HG03139 (cell line): ENCODE measurements around the gene SF3B1.
"Not testable (repeated sequence)": the region's sequence is repeated elsewhere in the genome, so short reads cannot be mapped to it uniquely, and the experiment has no call there.

Source experiments
- ATAC-seq: cut with Tn5 transposase; IDR thresholded peaks from one replicate; pipeline ENCODE4 v1.9.1; 2021; ENCODE audit not compliant: unreplicated experiment

Gene SF3B1

GRCh38 chr2:197383825-197384224, 51.0 kb downstream of the SF3B1 start:
- no peak for ATAC-seq

GRCh38 chr2:197381641-197382040, 53.2 kb downstream of the SF3B1 start:
- ATAC-seq: no peak

GRCh38 chr2:197379918-197380309, 54.9 kb downstream of the SF3B1 start:
- ATAC-seq: not testable (repeated sequence)

- not testable (repeated sequence) for ATAC-seq
Measured at GRCh38 chr2:197379308-197379917, 55.4 kb downstream of the SF3B1 start.

GRCh38 chr2:197378494-197379307, 56.1 kb downstream of the SF3B1 start:
- no peak for ATAC-seq

GRCh38 chr2:197378086-197378485, 56.7 kb downstream of the SF3B1 start:
- no peak for ATAC-seq

- no peak for ATAC-seq
Measured at GRCh38 chr2:197377670-197378069, 57.2 kb downstream of the SF3B1 start.

- no peak for ATAC-seq
Measured at GRCh38 chr2:197372592-197372991, 62.2 kb downstream of the SF3B1 start.

- not testable (repeated sequence) for ATAC-seq
Measured at GRCh38 chr2:197370664-197371063, 64.2 kb downstream of the SF3B1 start.

- ATAC-seq: no peak
Measured at GRCh38 chr2:197369933-197370320, 64.9 kb downstream of the SF3B1 start.

GRCh38 chr2:197369228-197369932, 65.4 kb downstream of the SF3B1 start:
- ATAC-seq: no peak

- ATAC-seq: no peak
Measured at GRCh38 chr2:197368412-197368811, 66.4 kb downstream of the SF3B1 start.

- ATAC-seq: no peak
Measured at GRCh38 chr2:197363998-197364397, 70.8 kb downstream of the SF3B1 start.

GRCh38 chr2:197360744-197361156, 74.1 kb downstream of the SF3B1 start:
- peak; percentile 59 for ATAC-seq

GRCh38 chr2:197359859-197360258, 75.0 kb downstream of the SF3B1 start:
- no peak for ATAC-seq

- ATAC-seq: no peak
Measured at GRCh38 chr2:197358931-197359330, 75.9 kb downstream of the SF3B1 start.

- ATAC-seq: no peak
Measured at GRCh38 chr2:197357986-197358385, 76.8 kb downstream of the SF3B1 start.

GRCh38 chr2:197356136-197356535, 78.7 kb downstream of the SF3B1 start:
- ATAC-seq: no peak

- ATAC-seq: no peak
Measured at GRCh38 chr2:197354169-197354558, 80.7 kb downstream of the SF3B1 start.

GRCh38 chr2:197353393-197354168, 81.2 kb downstream of the SF3B1 start:
- ATAC-seq: no peak

- no peak for ATAC-seq
Measured at GRCh38 chr2:197349699-197350098, 85.1 kb downstream of the SF3B1 start.
